GM19351 (cell line): ENCODE results near the gene SNX24.
"Not testable (repeated sequence)": the region's sequence is repeated elsewhere in the genome, so short reads cannot be mapped to it uniquely, and the experiment has no call there.

Experiments used
- ATAC-seq: cut with Tn5 transposase; IDR thresholded peaks from one replicate; pipeline ENCODE4 v1.9.1; 2021; ENCODE audit warnings: mild to moderate bottlenecking, moderate library complexity; ENCODE audit not compliant: unreplicated experiment

Gene SNX24

GRCh38 chr5:122845229-122846050 is at the start of gene SNX24:
SNX24 (plus strand) TSS chr5:122845613; CDS start chr5:122845634, 21 bp downstream.
- ATAC-seq: peak; percentile 79

- ATAC-seq: no peak
Observed at GRCh38 chr5:122805481-122805880, 39.9 kb upstream of the SNX24 start.

- ATAC-seq: no peak
Observed at GRCh38 chr5:122810405-122810804, 35.0 kb upstream of the SNX24 start.

GRCh38 chr5:122815218-122815767 is 30.1 kb upstream of the SNX24 start:
- no peak for ATAC-seq

GRCh38 chr5:122816756-122817155 is 28.7 kb upstream of the SNX24 start:
- ATAC-seq: no peak

GRCh38 chr5:122831984-122832383 is 13.4 kb upstream of the SNX24 start:
- no peak for ATAC-seq

GRCh38 chr5:122835681-122836080 is 9.7 kb upstream of the SNX24 start:
- ATAC-seq: no peak

- ATAC-seq: no peak
Observed at GRCh38 chr5:122836947-122837346, 8.5 kb upstream of the SNX24 start.

- no peak for ATAC-seq
Observed at GRCh38 chr5:122839731-122840130, 5.7 kb upstream of the SNX24 start.

GRCh38 chr5:122842016-122842580 is 3.3 kb upstream of the SNX24 start:
- no peak for ATAC-seq

- ATAC-seq: peak; percentile 1
Observed at GRCh38 chr5:122844136-122844909, 1.1 kb upstream of the SNX24 start.

GRCh38 chr5:122844910-122845228 is 544 bp upstream of the SNX24 start:
- ATAC-seq: peak; percentile 42

- no peak for ATAC-seq
Observed at GRCh38 chr5:122846051-122846550, 688 bp downstream of the SNX24 start.

- no peak for ATAC-seq
Observed at GRCh38 chr5:122847687-122848081, 2.3 kb downstream of the SNX24 start.

GRCh38 chr5:122849771-122850170 is 4.4 kb downstream of the SNX24 start:
- ATAC-seq: no peak

GRCh38 chr5:122857538-122857937 is 12.1 kb downstream of the SNX24 start:
- ATAC-seq: not testable (repeated sequence)

- no peak for ATAC-seq
Observed at GRCh38 chr5:122858451-122858850, 13.0 kb downstream of the SNX24 start.

GRCh38 chr5:122863240-122863639 is 17.8 kb downstream of the SNX24 start:
- ATAC-seq: no peak

GRCh38 chr5:122863721-122864120 is 18.3 kb downstream of the SNX24 start:
- ATAC-seq: no peak

GRCh38 chr5:122864400-122864799 is 19.0 kb downstream of the SNX24 start:
- ATAC-seq: no peak

GRCh38 chr5:122864842-122865241 is 19.4 kb downstream of the SNX24 start:
- ATAC-seq: no peak
